GM23338 (cell line): ENCODE measurements around the gene ATAD1.

Experiments used
- CTCF ChIP-seq, 2 experiments: fragments of 200-600 bp in 1 of 2; sonication (generic) in 1 of 2; conservative IDR thresholded peaks; 2 replicates each; pipeline versions ENCODE4 v1.5.1 to v1.6.1; 2016 to 2017; ENCODE audit warnings: antibody characterized with exemption in 2 of 2, low read depth in 2 of 2, mild to moderate bottlenecking in 2 of 2, moderate library complexity in 1 of 2
- EZH2phosphoT487 ChIP-seq: fragments of 200-600 bp; sonication (generic); IDR thresholded peaks from one replicate; pipeline ENCODE4 v1.8.1; 2018; ENCODE audit warnings: antibody characterized with exemption; ENCODE audit not compliant: unreplicated experiment
- POLR2AphosphoS5 ChIP-seq: IDR thresholded peaks from 2 replicates; pipeline ENCODE4 v1.6.1; 2016; ENCODE audit warnings: antibody characterized with exemption, low read depth

- TF ChIP-seq CTCF (conservative IDR thresholded peaks at IDR 0.05; ENCODE audit: low read depth in 2 of 2) = no peak
- no peak for TF ChIP-seq POLR2AphosphoS5
- no peak for TF ChIP-seq EZH2phosphoT487
Measured at GRCh38 chr10:87775766-87776165, 42.3 kb downstream of the ATAD1 start.
